ENCODE data around the gene CSRP1.

DNA sequence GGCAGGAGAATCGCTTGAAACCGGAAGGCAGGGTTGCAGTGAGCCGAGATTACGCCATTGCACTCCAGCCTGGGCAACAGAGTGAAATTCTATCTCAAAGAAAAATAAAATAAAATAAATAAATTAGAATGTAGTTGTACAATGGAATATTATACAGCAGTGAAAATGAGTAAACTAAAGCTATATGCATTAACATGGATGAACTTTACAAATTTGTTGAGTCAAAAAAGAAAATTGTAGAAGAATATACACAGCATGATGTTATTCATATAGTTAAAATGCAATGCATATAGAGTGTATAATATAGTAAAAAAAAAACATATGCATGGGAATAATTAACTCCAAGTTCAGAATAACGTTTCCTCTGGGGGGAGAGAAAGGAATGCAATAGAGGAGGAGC, 21.0 kb upstream of the CSRP1 start:
- no peak for TF ChIP-seq REST (IDR thresholded peaks at IDR 0.05; ENCODE audit: unreplicated experiment)
- TF ChIP-seq, protein P1, sequence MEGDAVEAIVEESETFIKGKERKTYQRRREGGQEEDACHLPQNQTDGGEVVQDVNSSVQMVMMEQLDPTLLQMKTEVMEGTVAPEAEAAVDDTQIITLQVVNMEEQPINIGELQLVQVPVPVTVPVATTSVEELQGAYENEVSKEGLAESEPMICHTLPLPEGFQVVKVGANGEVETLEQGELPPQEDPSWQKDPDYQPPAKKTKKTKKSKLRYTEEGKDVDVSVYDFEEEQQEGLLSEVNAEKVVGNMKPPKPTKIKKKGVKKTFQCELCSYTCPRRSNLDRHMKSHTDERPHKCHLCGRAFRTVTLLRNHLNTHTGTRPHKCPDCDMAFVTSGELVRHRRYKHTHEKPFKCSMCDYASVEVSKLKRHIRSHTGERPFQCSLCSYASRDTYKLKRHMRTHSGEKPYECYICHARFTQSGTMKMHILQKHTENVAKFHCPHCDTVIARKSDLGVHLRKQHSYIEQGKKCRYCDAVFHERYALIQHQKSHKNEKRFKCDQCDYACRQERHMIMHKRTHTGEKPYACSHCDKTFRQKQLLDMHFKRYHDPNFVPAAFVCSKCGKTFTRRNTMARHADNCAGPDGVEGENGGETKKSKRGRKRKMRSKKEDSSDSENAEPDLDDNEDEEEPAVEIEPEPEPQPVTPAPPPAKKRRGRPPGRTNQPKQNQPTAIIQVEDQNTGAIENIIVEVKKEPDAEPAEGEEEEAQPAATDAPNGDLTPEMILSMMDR (conservative IDR thresholded peaks at IDR 0.05; ENCODE audit: low read depth in 2 of 2), result no peak
- no peak for TF ChIP-seq ZNF114 (CRISPR knock-in tag; IDR thresholded peaks at IDR 0.05)
- no peak for TF ChIP-seq POLR2AphosphoS5 (IDR thresholded peaks at IDR 0.05; ENCODE audit: low read depth)
- TF ChIP-seq EZH2 (IDR thresholded peaks at IDR 0.05; ENCODE audit: low read depth, unreplicated experiment), result no peak
- no peak for TF ChIP-seq CREB1 (CRISPR knock-in tag; IDR thresholded peaks at IDR 0.05; ENCODE audit: low read depth)
- no peak for TF ChIP-seq JUNB (IDR thresholded peaks at IDR 0.05; ENCODE audit: unreplicated experiment)
